Neural cell (in vitro differentiated cells): ENCODE measurements around the gene LPIN3. TPM values are rescaled to one million over a fixed set of nuclear protein-coding genes. Genes with fewer than 3 reads are reported as not detected.

ENCODE experiments used
- H2AFZ ChIP-seq: fragments of 200-600, 300-800 bp; sonication (generic), shearing (Covaris generic); 2 replicates; pipeline ENCODE4 v1.6.0; 2014; ENCODE audit warnings: low read depth, mild to moderate bottlenecking, antibody characterized with exemption, low read length, moderate library complexity
- H3F3A ChIP-seq: fragments of 200-600 bp; shearing (Covaris generic); 2 replicates; pipeline ENCODE4 v1.6.1; 2016; ENCODE audit warnings: mild to moderate bottlenecking, moderate library complexity, mixed read lengths, antibody characterized with exemption, low read length; ENCODE audit not compliant: insufficient read depth, poor library complexity, severe bottlenecking
- H3K27ac ChIP-seq: fragments of 200-600, 300-800 bp; sonication (generic), shearing (Covaris generic); 2 replicates; pipeline ENCODE4 v1.5.1; 2014; ENCODE audit warnings: mild to moderate bottlenecking, low read length, moderate library complexity
- H3K27me3 ChIP-seq: fragments of 300-800, 200-600 bp; sonication (generic), shearing (Covaris generic); 2 replicates; pipeline ENCODE4 v1.6.0; 2014; ENCODE audit warnings: mild to moderate bottlenecking, low read depth, low read length, moderate library complexity; ENCODE audit not compliant: insufficient read depth
- H3K36me3 ChIP-seq: fragments of 300-800, 200-600 bp; sonication (generic), shearing (Covaris generic); 2 replicates; pipeline ENCODE4 v1.5.1; 2014; ENCODE audit warnings: mild to moderate bottlenecking, antibody characterized with exemption, low read length, moderate library complexity; ENCODE audit not compliant: insufficient read depth
- H3K4me2 ChIP-seq: fragments of 300-800, 200-600 bp; sonication (generic), shearing (Covaris generic); 2 replicates; pipeline ENCODE4 v1.6.0; 2014; ENCODE audit warnings: mild to moderate bottlenecking, low read length
- H3K4me3 ChIP-seq: fragments of 300-800, 200-600 bp; sonication (generic), shearing (Covaris generic); 2 replicates; pipeline ENCODE4 v1.5.1; 2014; ENCODE audit warnings: mild to moderate bottlenecking, low read length, moderate library complexity
- H3K79me2 ChIP-seq: fragments of 200-600 bp; shearing (Covaris generic); replicated peaks from 2 replicates; pipeline ENCODE4 v1.6.0; 2014; ENCODE audit warnings: mild to moderate bottlenecking, low read length, moderate library complexity; ENCODE audit not compliant: insufficient read depth
- H3K9ac ChIP-seq: fragments of 300-800, 200-600 bp; sonication (generic), shearing (Covaris generic); 2 replicates; pipeline ENCODE4 v1.6.1; 2016; ENCODE audit warnings: mild to moderate bottlenecking, low read length, mixed read lengths
- H3K9me2 ChIP-seq: fragments of 200-600 bp; shearing (Covaris generic); 2 replicates; pipeline ENCODE4 v1.6.1; 2016; ENCODE audit warnings: mild to moderate bottlenecking, low read length, mixed read lengths; ENCODE audit not compliant: insufficient read depth
- H3K9me3 ChIP-seq: fragments of 200-600, 300-800 bp; sonication (generic), shearing (Covaris generic); 2 replicates; pipeline ENCODE4 v1.6.1; 2016; ENCODE audit warnings: mild to moderate bottlenecking, mixed run types, low read length, moderate library complexity, mixed read lengths
- H4K20me1 ChIP-seq: fragments of 200-600 bp; shearing (Covaris generic); 2 replicates; pipeline ENCODE4 v1.6.1; 2016; ENCODE audit warnings: mild to moderate bottlenecking, mixed run types; ENCODE audit not compliant: insufficient read depth
- CTCF ChIP-seq: fragments of 450-650 bp; IDR thresholded peaks from 2 replicates; pipeline ENCODE4 v1.5.1; 2014; ENCODE audit warnings: antibody characterized with exemption, mild to moderate bottlenecking, moderate library complexity; ENCODE audit not compliant: poor library complexity, severe bottlenecking
- EP300 ChIP-seq: fragments of 450-650 bp; conservative IDR thresholded peaks from 2 replicates; pipeline ENCODE4 v1.6.1; 2014; ENCODE audit warnings: antibody characterized with exemption, mild to moderate bottlenecking, moderate library complexity; ENCODE audit not compliant: poor library complexity, severe bottlenecking
- EZH2 ChIP-seq: fragments of 200-600, 300-800 bp; shearing (Covaris generic), sonication (generic); IDR thresholded peaks from 2 replicates; pipeline ENCODE4 v1.6.1; 2014; ENCODE audit warnings: antibody characterized with exemption, low read length, borderline replicate concordance, mild to moderate bottlenecking; ENCODE audit not compliant: insufficient read depth, poor library complexity, severe bottlenecking
- MXI1 ChIP-seq: fragments of 450-650 bp; conservative IDR thresholded peaks from 2 replicates; pipeline ENCODE4 v1.6.1; 2014; ENCODE audit warnings: antibody characterized with exemption, mild to moderate bottlenecking; ENCODE audit not compliant: poor library complexity, severe bottlenecking
- POLR2AphosphoS5 ChIP-seq: IDR thresholded peaks from 2 replicates; pipeline ENCODE4 v1.6.1; 2012
- RAD21 ChIP-seq: fragments of 450-650 bp; conservative IDR thresholded peaks from 2 replicates; pipeline ENCODE4 v1.6.1; 2014; ENCODE audit warnings: antibody characterized with exemption, mild to moderate bottlenecking, moderate library complexity
- REST ChIP-seq: IDR thresholded peaks from 2 replicates; pipeline ENCODE4 v1.6.1; 2012; ENCODE audit warnings: borderline replicate concordance
- SMC3 ChIP-seq: fragments of 450-650 bp; conservative IDR thresholded peaks from 2 replicates; pipeline ENCODE4 v1.6.1; 2014; ENCODE audit warnings: antibody characterized with exemption, mild to moderate bottlenecking, moderate library complexity; ENCODE audit not compliant: poor library complexity
- TAF1 ChIP-seq: IDR thresholded peaks from 2 replicates; pipeline ENCODE4 v1.6.1; 2012; ENCODE audit warnings: low read depth
- polyA plus RNA-seq: library from polyadenylated mRNA; depleted of rRNA; stranded (reverse); fragments of >200 nt; gene quantifications from 2 replicates; pipeline ENCODE4 v1.2.3, GENCODE V29; 2014

Gene LPIN3
- polyA plus RNA-seq, 1 donor from 2014 or later: not detected

GRCh38 chr20:41386502-41387427, 46.1 kb downstream of the LPIN3 start:
- no peaks in the 10 kb centered on the region for H3K36me3 ChIP-seq
- no peaks in the 10 kb centered on the region for H3K27me3 ChIP-seq
- no peaks in the 10 kb centered on the region for H4K20me1 ChIP-seq
- H3K9me2 ChIP-seq: no peaks in the 10 kb centered on the region
- no peak for TF ChIP-seq POLR2AphosphoS5
- TF ChIP-seq REST: no peak
- no peak for TF ChIP-seq RAD21
- TF ChIP-seq CTCF: no peak
- no peak for TF ChIP-seq EP300
- TF ChIP-seq EZH2: no peak
- TF ChIP-seq TAF1: no peak
- TF ChIP-seq MXI1: no peak
- no peak for TF ChIP-seq SMC3
- no peaks in the 10 kb centered on the region for H3K79me2 ChIP-seq
- no peaks in the 10 kb centered on the region for H3K9me3 ChIP-seq
- no peak overlapping the region for H3K4me3 ChIP-seq
- H3K9ac ChIP-seq: no peak overlapping the region
- no peaks in the 10 kb centered on the region for H3F3A ChIP-seq
- H2AFZ ChIP-seq: no peak overlapping the region
- H3K4me2 ChIP-seq: no peak overlapping the region
- no peak overlapping the region for H3K27ac ChIP-seq

GRCh38 chr20:41387444-41387851, 46.8 kb downstream of the LPIN3 start:
- TF ChIP-seq EZH2 (no peak), EP300 (no peak), TAF1 (no peak), MXI1 (no peak)
- no peak overlapping the region for H3K9ac ChIP-seq
- H2AFZ ChIP-seq: no peak overlapping the region
- H3F3A ChIP-seq: no peaks in the 10 kb centered on the region
- no peak overlapping the region for H3K4me2 ChIP-seq
- no peaks in the 10 kb centered on the region for H4K20me1 ChIP-seq
- H3K9me3 ChIP-seq: no peaks in the 10 kb centered on the region
- no peak overlapping the region for H3K4me3 ChIP-seq
- H3K36me3 ChIP-seq: no peaks in the 10 kb centered on the region
- no peaks in the 10 kb centered on the region for H3K79me2 ChIP-seq
- H3K27me3 ChIP-seq: no peaks in the 10 kb centered on the region
- H3K9me2 ChIP-seq: no peaks in the 10 kb centered on the region
- H3K27ac ChIP-seq: no peak overlapping the region
